SK-N-SH (cell line): ENCODE data around the gene GNB5. TPM values are rescaled to one million over a fixed set of nuclear protein-coding genes. Genes with fewer than 3 reads are reported as not detected.
A peak's percentile ranks its signal among the peaks of the same experiment; 100 is the strongest.

Experiments used
- CTCF ChIA-PET: fragments of 300-600, 350-600 bp; formaldehyde crosslinking; extraction: SDS; loops from one replicate; lab custom pipeline; 2021; lab: Yijun Ruan, JAX
- POLR2A ChIA-PET: fragments of 350-600 bp; sonication (Branson Sonifier 250); formaldehyde crosslinking; extraction: SDS; loops from one replicate; lab custom pipeline; 2020; ENCODE audit warnings: antibody characterized with exemption, inconsistent platforms; lab: Yijun Ruan, JAX
- DNase-seq: peaks from one replicate; pipeline ENCODE4 v3.0.0; 2012
- H2AFZ ChIP-seq: fragments of 200-600 bp; sonication (generic); 2 replicates; pipeline ENCODE4 v1.8.1; 2016; ENCODE audit warnings: antibody characterized with exemption, mild to moderate bottlenecking, low read depth
- H3F3A ChIP-seq: fragments of 200-600 bp; sonication (generic); replicated peaks from 2 replicates; pipeline ENCODE3; 2016; ENCODE audit warnings: antibody characterized with exemption, mild to moderate bottlenecking; ENCODE audit not compliant: insufficient read depth
- H3K27ac ChIP-seq, 2 experiments: fragments of 200-500 bp in 1 of 2; fragments of 200-600 bp in 1 of 2; sonication (Bioruptor generic) in 1 of 2; sonication (generic), shearing (Covaris generic) in 1 of 2; 2 replicates each; pipeline versions ENCODE4 v1.5.1 to v1.6.1; 2014 to 2016; ENCODE audit warnings: low read depth in 2 of 2, inconsistent platforms in 1 of 2, low read length in 1 of 2, mild to moderate bottlenecking in 1 of 2, mixed read lengths in 1 of 2
- H3K27me3 ChIP-seq: fragments of 200-600 bp; sonication (generic), shearing (Covaris generic); 2 replicates; pipeline ENCODE4 v1.6.1; 2016; ENCODE audit warnings: mixed run types; ENCODE audit not compliant: insufficient read depth
- H3K36me3 ChIP-seq, 2 experiments: fragments of 200-500 bp in 1 of 2; fragments of 200-600 bp in 1 of 2; sonication (Bioruptor generic) in 1 of 2; sonication (generic) in 1 of 2; replicated peaks in 1 of 2; 2 replicates each; pipeline versions ENCODE3 to v1.5.1; 2014 to 2016; ENCODE audit warnings: low read length in 1 of 2, mild to moderate bottlenecking in 1 of 2; ENCODE audit not compliant: insufficient read depth in 2 of 2, control insufficient read depth in 1 of 2
- H3K4me1 ChIP-seq, 2 experiments: fragments of 200-500 bp in 1 of 2; fragments of 200-600 bp in 1 of 2; sonication (Bioruptor generic) in 1 of 2; sonication (generic), shearing (Covaris generic) in 1 of 2; 2 replicates each; pipeline versions ENCODE4 v1.5.1 to v1.6.1; 2014 to 2016; ENCODE audit warnings: low read depth in 1 of 2, low read length in 1 of 2, mixed run types in 1 of 2; ENCODE audit not compliant: insufficient read depth in 2 of 2, control insufficient read depth in 1 of 2
- H3K4me2 ChIP-seq: fragments of 200-600 bp; sonication (generic), shearing (Covaris generic); 2 replicates; pipeline ENCODE4 v1.6.1; 2017; ENCODE audit warnings: mixed run types
- H3K4me3 ChIP-seq, 2 experiments: fragments of 200-500 bp in 1 of 2; fragments of 200-600 bp in 1 of 2; sonication (Bioruptor generic) in 1 of 2; sonication (generic), shearing (Covaris generic) in 1 of 2; 2 replicates each; pipeline versions ENCODE4 v1.5.1 to v1.8.1; 2014 to 2016; ENCODE audit warnings: low read depth in 2 of 2, inconsistent platforms in 1 of 2, low read length in 1 of 2, mild to moderate bottlenecking in 1 of 2, mixed read lengths in 1 of 2, moderate library complexity in 1 of 2
- H3K79me2 ChIP-seq: fragments of 200-600 bp; sonication (generic); 2 replicates; pipeline ENCODE4 v1.8.1; 2017; ENCODE audit warnings: mild to moderate bottlenecking; ENCODE audit not compliant: insufficient read depth
- H3K9ac ChIP-seq: fragments of 200-600 bp; sonication (generic); 2 replicates; pipeline ENCODE4 v1.6.1; 2017; ENCODE audit warnings: mixed run types
- H3K9me2 ChIP-seq: fragments of 200-600 bp; sonication (generic); 2 replicates; pipeline ENCODE4 v1.6.1; 2017; ENCODE audit warnings: mixed run types
- H3K9me3 ChIP-seq: fragments of 200-600 bp; sonication (generic); 2 replicates; pipeline ENCODE4 v1.6.1; 2017; ENCODE audit warnings: mixed run types, mild to moderate bottlenecking, moderate library complexity
- H4K20me1 ChIP-seq: fragments of 200-600 bp; sonication (generic); 2 replicates; pipeline ENCODE4 v1.6.1; 2017; ENCODE audit warnings: mild to moderate bottlenecking, mixed run types; ENCODE audit not compliant: insufficient read depth
- CHD2 ChIP-seq: fragments of 150-350 bp; IDR thresholded peaks from 2 replicates; pipeline ENCODE4 v1.6.1; 2018; ENCODE audit warnings: low read length; ENCODE audit not compliant: partially characterized antibody
- ELF1 ChIP-seq: IDR thresholded peaks from 2 replicates; pipeline ENCODE4 v1.4.0; 2012
- EP300 ChIP-seq, 2 experiments: IDR thresholded peaks; 2 replicates each; pipeline versions ENCODE4 v1.4.0 to v1.6.1; 2012; ENCODE audit warnings: borderline replicate concordance in 1 of 2, low read depth in 1 of 2, low read length in 1 of 2
- EZH2phosphoT487 ChIP-seq: fragments of 200-600 bp; sonication (generic); IDR thresholded peaks from 2 replicates; pipeline ENCODE4 v1.6.1; 2017; ENCODE audit warnings: low read depth, mixed run types, mild to moderate bottlenecking, antibody characterized with exemption, moderate library complexity, borderline replicate concordance
- FOSL2 ChIP-seq: IDR thresholded peaks from 2 replicates; pipeline ENCODE4 v1.4.0; 2012; ENCODE audit warnings: low read depth, mild to moderate bottlenecking, moderate library complexity, borderline replicate concordance
- FOXJ3 ChIP-seq: sonication (generic); formaldehyde crosslinking; IDR thresholded peaks from 2 replicates; pipeline ENCODE4 v1.5.1; 2020; ENCODE audit warnings: mild to moderate bottlenecking, missing genetic modification reagents
- FOXM1 ChIP-seq: IDR thresholded peaks from 2 replicates; pipeline ENCODE4 v1.4.0; 2012; ENCODE audit warnings: low read depth, mild to moderate bottlenecking
- GABPA ChIP-seq: IDR thresholded peaks from 2 replicates; pipeline ENCODE4 v1.4.0; 2012; ENCODE audit warnings: low read depth, mild to moderate bottlenecking
- GATA2 ChIP-seq: sonication (generic); formaldehyde crosslinking; IDR thresholded peaks from 2 replicates; pipeline ENCODE4 v1.5.0; 2020; ENCODE audit warnings: mild to moderate bottlenecking, missing genetic modification reagents
- JUND ChIP-seq: IDR thresholded peaks from 2 replicates; pipeline ENCODE4 v1.4.0; 2012
- PBX3 ChIP-seq: IDR thresholded peaks from 2 replicates; pipeline ENCODE4; 2012
- POLR2AphosphoS5 ChIP-seq: IDR thresholded peaks from 2 replicates; pipeline ENCODE4 v1.6.1; 2012; ENCODE audit warnings: low read depth, low read length
- RAD21 ChIP-seq: IDR thresholded peaks from 2 replicates; pipeline ENCODE4 v1.6.1; 2012; ENCODE audit warnings: mild to moderate bottlenecking, low read length
- RFX5 ChIP-seq: IDR thresholded peaks from 2 replicates; pipeline ENCODE4 v1.6.1; 2012; ENCODE audit warnings: mild to moderate bottlenecking, improper control_type of control experiment, low read length
- SMC3 ChIP-seq: IDR thresholded peaks from 2 replicates; pipeline ENCODE4 v1.6.1; 2012; ENCODE audit warnings: low read depth, low read length, improper control_type of control experiment
- TAF1 ChIP-seq: IDR thresholded peaks from 2 replicates; pipeline ENCODE4 v1.6.1; 2012; ENCODE audit warnings: low read depth, mild to moderate bottlenecking, low read length, moderate library complexity, borderline replicate concordance
- TCF12 ChIP-seq: IDR thresholded peaks from 2 replicates; pipeline ENCODE4 v1.4.0; 2012
- TEAD4 ChIP-seq: IDR thresholded peaks from 2 replicates; pipeline ENCODE4 v1.4.0; 2012; ENCODE audit warnings: mild to moderate bottlenecking, borderline replicate concordance; ENCODE audit not compliant: insufficient read depth
- WGBS: methylation state at CpG from one replicate; pipeline ENCODE4 v1.1.6; 2017; ENCODE audit warnings: low lambda C conversion rate; 5-methylcytosine and 5-hydroxymethylcytosine counted together
- polyA plus RNA-seq, 3 experiments: library from polyadenylated mRNA; depleted of rRNA; stranded (reverse); fragments of >200 nt; gene quantifications; 2 replicates each; pipeline ENCODE4 v1.2.3, GENCODE V29; 2012
- TF ChIP-seq, protein P1 (sequence below): IDR thresholded peaks from 2 replicates; pipeline ENCODE4 v1.4.0; 2012; ENCODE audit warnings: low read depth
- TF ChIP-seq, protein P2 (sequence below): IDR thresholded peaks from 2 replicates; pipeline ENCODE4 v1.6.1; 2012; ENCODE audit warnings: mild to moderate bottlenecking, low read depth, low read length, moderate library complexity

GNB5 gene
- polyA plus RNA-seq, 1 of the 3 experiments (the other 2 are of a cell fraction): 73.7 TPM

DNA sequence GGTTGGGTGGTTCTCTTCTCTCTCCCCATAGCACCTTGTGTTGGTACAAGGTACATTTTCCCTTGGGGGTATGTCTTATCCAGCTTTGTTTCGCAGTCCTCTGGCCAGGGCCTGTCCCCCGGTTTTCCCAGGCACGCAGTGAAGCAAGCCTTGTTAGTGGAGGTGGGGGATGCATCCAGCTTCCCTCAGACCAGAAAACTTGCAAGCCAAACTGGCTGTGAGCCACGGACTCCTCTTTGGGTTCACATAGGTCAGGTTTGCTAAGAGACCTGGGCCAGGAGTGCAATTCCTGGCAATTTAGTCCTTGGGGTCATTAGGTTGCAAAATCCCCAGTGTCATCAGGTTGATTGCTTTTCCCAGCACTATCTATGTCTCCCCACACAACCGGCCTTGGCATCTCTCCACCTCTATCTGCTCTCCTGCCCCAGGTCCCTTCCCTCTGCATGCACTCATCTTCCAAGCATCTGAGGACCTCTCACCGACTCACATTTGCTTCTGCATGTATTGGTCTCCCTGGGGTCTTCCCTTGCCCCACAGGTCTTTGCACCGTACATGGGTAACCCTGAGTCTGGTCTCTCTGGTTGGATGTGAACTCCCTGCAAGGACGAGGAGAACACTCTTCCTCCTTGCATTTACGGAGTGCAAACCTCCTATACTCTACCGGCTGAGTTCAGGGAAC lies 112.9 kb downstream of the GNB5 start:
- H3K79me2 ChIP-seq: no peaks in the 10 kb centered on the region
- H2AFZ ChIP-seq: no peak overlapping the region
- ChIA-PET CTCF (interaction anchor here (0.6 to 2.5 kb wide), 29 partner anchors 9 to 492 kb away, joined by 3 to 14 read pairs (median 4); partner anchors contain the start of genes LEO1 and MAPK6), POLR2A (no interaction called here)
- H3K4me3 ChIP-seq: no peak overlapping the region
- H3K36me3 ChIP-seq: no peaks in the 10 kb centered on the region
- WGBS: 77% methylated on average over 10 of the region's 10 CpGs
- DNase-seq: no peak
- no peaks in the 10 kb centered on the region for H3K9me2 ChIP-seq
- TF ChIP-seq EZH2phosphoT487 (no peak), TEAD4 (no peak), GABPA (no peak), SMC3 (no peak), CHD2 (no peak), RAD21 (no peak), PBX3 (no peak), RFX5 (no peak), ELF1 (no peak), FOXM1 (no peak), GATA2 (CRISPR knock-in tag) (no peak)
- TF ChIP-seq, protein P1, sequence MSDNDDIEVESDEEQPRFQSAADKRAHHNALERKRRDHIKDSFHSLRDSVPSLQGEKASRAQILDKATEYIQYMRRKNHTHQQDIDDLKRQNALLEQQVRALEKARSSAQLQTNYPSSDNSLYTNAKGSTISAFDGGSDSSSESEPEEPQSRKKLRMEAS: no peak
- no peak overlapping the region for H3K9ac ChIP-seq
- H3K4me2 ChIP-seq: no peak overlapping the region
- H4K20me1 ChIP-seq: no peaks in the 10 kb centered on the region
- peaks cover 13% of the 10 kb centered on the region for H3F3A ChIP-seq
- no peaks in the 10 kb centered on the region for H3K9me3 ChIP-seq
- peaks cover 0 to 12% of the 10 kb centered on the region in 2 experiments; a peak in 1 of 4 replicates for H3K4me1 ChIP-seq
- no peaks in the 10 kb centered on the region for H3K27me3 ChIP-seq
- H3K27ac ChIP-seq: no peak overlapping the region

DNA sequence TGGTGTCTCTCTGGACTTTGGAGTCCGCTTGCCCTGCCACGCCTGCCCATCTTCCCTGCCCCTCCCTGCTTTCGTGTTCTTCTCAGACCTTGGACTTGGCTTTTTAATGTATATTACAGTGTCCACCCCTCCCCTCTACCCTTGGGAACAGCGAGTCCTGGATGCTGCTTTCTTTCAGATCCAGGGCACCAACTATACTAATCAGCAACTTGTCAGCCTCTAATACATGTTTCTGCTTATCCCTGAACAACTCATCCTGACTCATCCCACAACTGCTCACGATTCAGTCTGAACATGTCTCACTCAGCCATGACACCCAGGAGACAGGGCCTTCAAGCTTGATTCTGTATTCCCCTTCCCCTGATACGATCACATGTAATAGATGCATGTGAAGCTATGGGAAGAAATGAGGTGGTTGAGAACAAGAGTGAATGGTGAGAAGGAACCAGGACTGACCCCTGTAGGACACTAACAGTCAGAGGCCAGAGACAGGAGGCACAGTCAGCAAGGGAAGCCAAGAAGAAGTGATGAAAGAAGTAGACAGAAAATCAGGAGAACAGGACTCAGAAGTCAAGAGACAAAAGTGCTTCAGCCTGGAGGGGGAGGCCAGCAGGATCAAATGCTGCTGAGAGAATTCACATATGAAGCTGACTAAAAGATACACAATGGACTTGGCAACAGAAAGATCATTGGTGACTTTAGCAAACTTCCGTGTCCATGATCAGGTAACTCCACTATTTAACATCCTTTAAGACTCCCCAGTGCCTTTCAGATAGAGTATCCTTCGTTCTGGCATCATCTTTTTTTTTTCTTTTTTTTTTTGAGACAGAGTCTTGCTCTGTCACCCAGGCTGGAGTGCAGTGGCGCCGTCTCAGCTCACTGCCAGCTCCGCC lies 114.1 kb downstream of the GNB5 start:
- DNase-seq: no peak
- no peaks in the 10 kb centered on the region for H3K27me3 ChIP-seq
- no peaks in the 10 kb centered on the region for H3K36me3 ChIP-seq
- POLR2A ChIA-PET: no interaction called here
- H3K27ac ChIP-seq: peak overlapping the region in 1 of 2 experiments; percentile 79; a peak in 3 of 4 replicates
- H3K79me2 ChIP-seq: no peaks in the 10 kb centered on the region
- WGBS: 67% methylated on average over 11 of the region's 11 CpGs
- peak overlapping the region; percentile 54 for H2AFZ ChIP-seq
- H3F3A ChIP-seq: peaks cover 13% of the 10 kb centered on the region
- peak overlapping the region; percentile 18; the same call in 1 of the 2 replicates for H3K9ac ChIP-seq
- peaks cover 0 to 12% of the 10 kb centered on the region in 2 experiments; a peak in 1 of 4 replicates for H3K4me1 ChIP-seq
- H3K4me3 ChIP-seq: no peak overlapping the region
- H4K20me1 ChIP-seq: no peaks in the 10 kb centered on the region
- CTCF ChIA-PET: interaction anchor here (1.0 to 2.1 kb wide), 6 partner anchors 8 to 149 kb away, joined by 3 to 14 read pairs (median 8); partner anchors contain the start of gene MAPK6
- no peaks in the 10 kb centered on the region for H3K9me2 ChIP-seq
- no peaks in the 10 kb centered on the region for H3K9me3 ChIP-seq
- peak overlapping the region; percentile 29; the same call in 1 of the 2 replicates for H3K4me2 ChIP-seq
- TF ChIP-seq, protein P2, sequence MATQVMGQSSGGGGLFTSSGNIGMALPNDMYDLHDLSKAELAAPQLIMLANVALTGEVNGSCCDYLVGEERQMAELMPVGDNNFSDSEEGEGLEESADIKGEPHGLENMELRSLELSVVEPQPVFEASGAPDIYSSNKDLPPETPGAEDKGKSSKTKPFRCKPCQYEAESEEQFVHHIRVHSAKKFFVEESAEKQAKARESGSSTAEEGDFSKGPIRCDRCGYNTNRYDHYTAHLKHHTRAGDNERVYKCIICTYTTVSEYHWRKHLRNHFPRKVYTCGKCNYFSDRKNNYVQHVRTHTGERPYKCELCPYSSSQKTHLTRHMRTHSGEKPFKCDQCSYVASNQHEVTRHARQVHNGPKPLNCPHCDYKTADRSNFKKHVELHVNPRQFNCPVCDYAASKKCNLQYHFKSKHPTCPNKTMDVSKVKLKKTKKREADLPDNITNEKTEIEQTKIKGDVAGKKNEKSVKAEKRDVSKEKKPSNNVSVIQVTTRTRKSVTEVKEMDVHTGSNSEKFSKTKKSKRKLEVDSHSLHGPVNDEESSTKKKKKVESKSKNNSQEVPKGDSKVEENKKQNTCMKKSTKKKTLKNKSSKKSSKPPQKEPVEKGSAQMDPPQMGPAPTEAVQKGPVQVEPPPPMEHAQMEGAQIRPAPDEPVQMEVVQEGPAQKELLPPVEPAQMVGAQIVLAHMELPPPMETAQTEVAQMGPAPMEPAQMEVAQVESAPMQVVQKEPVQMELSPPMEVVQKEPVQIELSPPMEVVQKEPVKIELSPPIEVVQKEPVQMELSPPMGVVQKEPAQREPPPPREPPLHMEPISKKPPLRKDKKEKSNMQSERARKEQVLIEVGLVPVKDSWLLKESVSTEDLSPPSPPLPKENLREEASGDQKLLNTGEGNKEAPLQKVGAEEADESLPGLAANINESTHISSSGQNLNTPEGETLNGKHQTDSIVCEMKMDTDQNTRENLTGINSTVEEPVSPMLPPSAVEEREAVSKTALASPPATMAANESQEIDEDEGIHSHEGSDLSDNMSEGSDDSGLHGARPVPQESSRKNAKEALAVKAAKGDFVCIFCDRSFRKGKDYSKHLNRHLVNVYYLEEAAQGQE: no peak
- TF ChIP-seq GATA2 (CRISPR knock-in tag) (no peak), TAF1 (no peak), FOXJ3 (CRISPR knock-in tag) (no peak), TCF12 (peak; percentile 90), PBX3 (peak; percentile 96), POLR2AphosphoS5 (peak; percentile 59; the same call in 1 of the 2 replicates), JUND (peak; percentile 75), FOSL2 (peak; percentile 90), EP300 (IDR thresholded peaks at IDR 0.05; ENCODE audit: borderline replicate concordance in 1 of 2, low read depth in 1 of 2, low read length in 1 of 2) (peak in 1 of 2 experiments; percentile 64; a peak in 1 of 4 replicates), TEAD4 (no peak)
